ENCODE data around the gene UGT1A8.
"Not testable (repeated sequence)": the region's sequence is repeated elsewhere in the genome, so short reads cannot be mapped to it uniquely, and the experiment has no call there.

Gene UGT1A8

GRCh38 chr2:233689031-233689430 is 71.6 kb downstream of the UGT1A8 start:
- DNase-seq, result no peak

GRCh38 chr2:233689501-233689900 is 72.1 kb downstream of the UGT1A8 start:
- DNase-seq, result no peak

GRCh38 chr2:233690444-233690843 is 73.0 kb downstream of the UGT1A8 start:
- no peak for DNase-seq

- DNase-seq, result no peak
Measured at GRCh38 chr2:233691443-233692433, 74.3 kb downstream of the UGT1A8 start.

- DNase-seq, result no peak
Measured at GRCh38 chr2:233692648-233693047, 75.2 kb downstream of the UGT1A8 start, which contains the start of gene UGT1A6. Gene UGT1A6 (plus strand): TSS chr2:233692890. CDS start chr2:233693005, 115 bp downstream.

GRCh38 chr2:233693963-233694362 is 76.5 kb downstream of the UGT1A8 start:
- DNase-seq, result no peak

- DNase-seq, result no peak
Measured at GRCh38 chr2:233698740-233699139, 81.3 kb downstream of the UGT1A8 start.

- DNase-seq, result no peak
Measured at GRCh38 chr2:233699424-233700027, 82.1 kb downstream of the UGT1A8 start.

- DNase-seq, result no peak
Measured at GRCh38 chr2:233700028-233700635, 82.7 kb downstream of the UGT1A8 start.

GRCh38 chr2:233700842-233701241 is 83.4 kb downstream of the UGT1A8 start:
- DNase-seq, result not testable (repeated sequence)

- DNase-seq, result no peak
Measured at GRCh38 chr2:233702238-233702637, 84.8 kb downstream of the UGT1A8 start.

- DNase-seq, result no peak
Measured at GRCh38 chr2:233705911-233706506, 88.6 kb downstream of the UGT1A8 start.

- no peak for DNase-seq
Measured at GRCh38 chr2:233706720-233707119, 89.3 kb downstream of the UGT1A8 start.

- DNase-seq, result no peak
Measured at GRCh38 chr2:233707940-233708644, 90.7 kb downstream of the UGT1A8 start.

- no peak for DNase-seq
Measured at GRCh38 chr2:233708942-233709341, 91.5 kb downstream of the UGT1A8 start.

GRCh38 chr2:233711312-233712008 is 94.0 kb downstream of the UGT1A8 start:
- peak; percentile 70 for DNase-seq

- no peak for DNase-seq
Measured at GRCh38 chr2:233712611-233713261, 95.3 kb downstream of the UGT1A8 start, which contains the start of gene UGT1A5. Gene UGT1A5 (plus strand): TSS chr2:233712907. CDS start chr2:233712992, 85 bp downstream.

- DNase-seq, result no peak
Measured at GRCh38 chr2:233713262-233713615, 95.8 kb downstream of the UGT1A8 start.

- DNase-seq, result no peak
Measured at GRCh38 chr2:233714121-233714520, 96.7 kb downstream of the UGT1A8 start.

GRCh38 chr2:233718552-233718951 is 101.1 kb downstream of the UGT1A8 start, which contains the start of gene UGT1A4:
Gene UGT1A4 (plus strand): TSS chr2:233718736. CDS start chr2:233718821, 85 bp downstream.
- no peak for DNase-seq

GRCh38 chr2:233728723-233729301 is 111.4 kb downstream of the UGT1A8 start, which contains the start of gene UGT1A3:
Gene UGT1A3 (plus strand): TSS chr2:233729042. CDS start chr2:233729127, 85 bp downstream.
- no peak for DNase-seq
